Measurements from ENCODE around the gene P2RY8. TPM values are rescaled to one million over a fixed set of nuclear protein-coding genes. Genes with fewer than 3 reads are reported as not detected.
"Not testable (repeated sequence)": the region's sequence is repeated elsewhere in the genome, so short reads cannot be mapped to it uniquely, and the experiment has no call there.

Gene P2RY8
- total RNA-seq, 1 experiment from 2014 or later = not detected

DNA sequence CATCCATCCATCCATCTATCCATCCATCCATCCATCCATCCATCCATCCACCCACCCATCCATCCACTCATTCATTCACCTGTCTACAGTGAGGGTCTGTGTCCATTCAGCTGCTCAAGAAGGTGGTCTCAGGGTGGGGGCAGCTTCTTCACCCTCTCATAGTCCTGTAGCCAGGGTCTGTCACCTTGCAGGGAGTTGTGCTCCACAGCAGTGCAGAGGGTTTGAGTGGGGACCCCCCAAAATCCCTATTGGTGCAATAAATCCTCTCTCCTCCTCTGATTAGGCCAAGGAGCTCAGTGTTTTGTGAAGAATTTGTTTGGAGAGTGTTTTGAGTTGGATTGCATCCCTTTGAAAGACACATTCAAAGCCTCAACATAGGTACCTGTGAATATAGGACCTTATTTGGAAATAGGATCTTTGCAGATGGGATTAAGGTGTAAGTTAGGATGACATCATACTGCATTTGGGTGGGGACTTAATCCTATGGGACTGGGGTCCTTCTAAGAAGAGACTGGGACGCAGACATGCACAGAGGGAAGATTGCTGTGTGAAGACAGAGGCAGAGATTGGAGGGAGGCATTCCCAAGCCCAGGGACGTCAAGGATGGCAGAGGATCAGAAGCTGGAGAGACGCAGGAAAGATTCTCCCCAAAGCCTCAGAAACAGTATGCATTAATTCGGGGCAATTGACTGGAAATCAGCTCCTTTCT, 12.0 kb downstream of the P2RY8 start:
- Histone ChIP-seq H3K9me3 (no peaks in the 10 kb centered on the region), H3K36me3 (ENCODE audit: control insufficient read depth, insufficient read depth, low read length) (no peaks in the 10 kb centered on the region), H3K4me3 (ENCODE audit: low read depth, low read length) (no peak overlapping the region), H3K27me3 (replicated peaks; ENCODE audit: control insufficient read depth, insufficient read depth, low read length) (no peaks in the 10 kb centered on the region), H3K4me1 (no peaks in the 10 kb centered on the region)
- Mint-ChIP-seq H3K4me3 (ENCODE audit: unreplicated experiment) (no peak overlapping the region), H3K36me3 (ENCODE audit: insufficient read depth, unreplicated experiment) (no peaks in the 10 kb centered on the region), H3K4me1 (ENCODE audit: low read depth, unreplicated experiment) (no peaks in the 10 kb centered on the region), H3K27me3 (ENCODE audit: insufficient read depth, unreplicated experiment) (no peaks in the 10 kb centered on the region), H3K9me3 (ENCODE audit: unreplicated experiment) (peaks cover 10% of the 10 kb centered on the region), H3K27ac (ENCODE audit: unreplicated experiment) (no peak overlapping the region)
- DNase-seq = no peak
- POLR2A ChIA-PET = no interaction called here
- BruUV-seq (replicated peaks) = no TSS peak
- TF ChIP-seq, protein P1, sequence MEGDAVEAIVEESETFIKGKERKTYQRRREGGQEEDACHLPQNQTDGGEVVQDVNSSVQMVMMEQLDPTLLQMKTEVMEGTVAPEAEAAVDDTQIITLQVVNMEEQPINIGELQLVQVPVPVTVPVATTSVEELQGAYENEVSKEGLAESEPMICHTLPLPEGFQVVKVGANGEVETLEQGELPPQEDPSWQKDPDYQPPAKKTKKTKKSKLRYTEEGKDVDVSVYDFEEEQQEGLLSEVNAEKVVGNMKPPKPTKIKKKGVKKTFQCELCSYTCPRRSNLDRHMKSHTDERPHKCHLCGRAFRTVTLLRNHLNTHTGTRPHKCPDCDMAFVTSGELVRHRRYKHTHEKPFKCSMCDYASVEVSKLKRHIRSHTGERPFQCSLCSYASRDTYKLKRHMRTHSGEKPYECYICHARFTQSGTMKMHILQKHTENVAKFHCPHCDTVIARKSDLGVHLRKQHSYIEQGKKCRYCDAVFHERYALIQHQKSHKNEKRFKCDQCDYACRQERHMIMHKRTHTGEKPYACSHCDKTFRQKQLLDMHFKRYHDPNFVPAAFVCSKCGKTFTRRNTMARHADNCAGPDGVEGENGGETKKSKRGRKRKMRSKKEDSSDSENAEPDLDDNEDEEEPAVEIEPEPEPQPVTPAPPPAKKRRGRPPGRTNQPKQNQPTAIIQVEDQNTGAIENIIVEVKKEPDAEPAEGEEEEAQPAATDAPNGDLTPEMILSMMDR (IDR thresholded peaks at IDR 0.05; ENCODE audit: insufficient read depth in 1 of 2, low read depth in 1 of 2, low read length in 1 of 2, severe bottlenecking in 1 of 2, unreplicated experiment in 1 of 2) = no peak
- CTCF ChIA-PET = no interaction called here
- intact Hi-C loops (cut with micrococcal nuclease; ENCODE audit: unreplicated experiment) = no loop called here

DNA sequence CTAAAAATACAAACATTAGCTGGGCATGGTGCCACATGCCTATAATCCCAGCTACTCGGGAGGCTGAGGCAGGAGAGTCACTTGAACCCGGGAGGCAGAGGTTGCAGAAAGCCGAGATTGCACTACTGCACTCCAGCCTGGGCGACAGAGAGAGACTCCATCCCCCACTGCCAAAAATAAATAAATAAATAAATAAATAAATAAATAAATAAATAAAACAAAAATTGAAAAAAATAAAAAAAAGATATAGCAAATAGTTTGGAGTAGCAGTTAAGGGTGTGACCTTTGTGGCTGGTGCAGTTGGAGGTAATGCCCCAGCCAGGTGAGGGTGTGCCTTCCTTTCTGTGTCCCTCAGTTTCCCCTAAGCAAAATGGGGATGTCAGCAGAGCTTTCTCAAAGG, 14.1 kb downstream of the P2RY8 start:
- H3K36me3 ChIP-seq (ENCODE audit: control insufficient read depth, insufficient read depth, low read length); BruUV-seq (replicated peaks); H3K4me1 Mint-ChIP-seq (ENCODE audit: low read depth, unreplicated experiment); H3K27me3 ChIP-seq (replicated peaks; ENCODE audit: control insufficient read depth, insufficient read depth, low read length); intact Hi-C loops (cut with micrococcal nuclease; ENCODE audit: unreplicated experiment); H3K4me3 Mint-ChIP-seq (ENCODE audit: unreplicated experiment); CTCF ChIA-PET; H3K36me3 Mint-ChIP-seq (ENCODE audit: insufficient read depth, unreplicated experiment); DNase-seq; H3K27ac Mint-ChIP-seq (ENCODE audit: unreplicated experiment); H3K27me3 Mint-ChIP-seq (ENCODE audit: insufficient read depth, unreplicated experiment); H3K4me3 ChIP-seq (ENCODE audit: low read depth, low read length); H3K4me1 ChIP-seq; POLR2A ChIA-PET; H3K9me3 ChIP-seq: not testable (repeated sequence)
- peaks cover 30% of the 10 kb centered on the region for H3K9me3 Mint-ChIP-seq (ENCODE audit: unreplicated experiment)

DNA sequence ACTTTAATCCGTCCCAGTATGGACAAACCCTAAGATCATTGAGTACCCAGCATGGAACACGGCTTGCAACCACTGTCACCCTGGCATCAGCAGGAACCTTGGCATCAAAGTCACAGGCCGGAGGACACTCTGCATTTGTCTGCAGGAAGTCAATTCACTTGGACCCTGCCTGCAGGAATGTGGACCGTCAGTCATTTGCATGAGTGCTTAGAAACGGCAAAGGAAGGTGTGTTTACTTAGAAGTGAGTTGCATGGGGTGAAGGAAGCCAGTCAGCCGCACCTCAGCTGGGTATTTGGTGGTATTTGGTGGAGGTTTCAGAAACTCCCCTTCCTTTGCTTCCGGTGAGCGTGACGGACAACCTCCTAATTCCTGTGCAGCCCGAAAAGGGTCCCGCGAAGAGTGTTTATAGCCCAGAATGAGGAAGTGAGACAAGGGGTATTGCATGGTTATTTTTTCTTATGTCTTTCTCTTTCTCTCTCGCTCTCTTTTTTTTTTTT, 15.5 kb downstream of the P2RY8 start:
- DNase-seq = no peak
- POLR2A ChIA-PET = no interaction called here
- intact Hi-C loops (cut with micrococcal nuclease; ENCODE audit: unreplicated experiment) = no loop called here
- no peaks in the 10 kb centered on the region for H3K36me3 Mint-ChIP-seq (ENCODE audit: insufficient read depth, unreplicated experiment)
- Histone ChIP-seq H3K4me3 (ENCODE audit: low read depth, low read length) (no peak overlapping the region), H3K36me3 (ENCODE audit: control insufficient read depth, insufficient read depth, low read length) (no peaks in the 10 kb centered on the region), H3K27me3 (replicated peaks; ENCODE audit: control insufficient read depth, insufficient read depth, low read length) (no peaks in the 10 kb centered on the region), H3K4me1 (no peaks in the 10 kb centered on the region), H3K9me3 (peaks cover 5% of the 10 kb centered on the region; the same call in 1 of the 2 replicates)
- CTCF ChIA-PET = no interaction called here
- H3K9me3 Mint-ChIP-seq (ENCODE audit: unreplicated experiment) = peaks cover 30% of the 10 kb centered on the region
- TF ChIP-seq, protein P1 (IDR thresholded peaks at IDR 0.05; ENCODE audit: insufficient read depth in 1 of 2, low read depth in 1 of 2, low read length in 1 of 2, severe bottlenecking in 1 of 2, unreplicated experiment in 1 of 2) = no peak
- H3K4me1 Mint-ChIP-seq (ENCODE audit: low read depth, unreplicated experiment) = no peaks in the 10 kb centered on the region
- no peak overlapping the region for H3K4me3 Mint-ChIP-seq (ENCODE audit: unreplicated experiment)
- H3K27ac Mint-ChIP-seq (ENCODE audit: unreplicated experiment) = no peak overlapping the region
- H3K27me3 Mint-ChIP-seq (ENCODE audit: insufficient read depth, unreplicated experiment) = no peaks in the 10 kb centered on the region
- BruUV-seq (replicated peaks) = no TSS peak
